PC-9 (cell line): Measurements from ENCODE around the gene MIB1.

ENCODE experiments used
- EZH2 ChIP-seq: fragments of 200-600 bp; sonication (generic); IDR thresholded peaks from 2 replicates; pipeline ENCODE4 v1.8.0; 2017; ENCODE audit warnings: antibody characterized with exemption, low read depth
- TF ChIP-seq, protein P1 (sequence below): fragments of 200-600 bp; sonication (generic); conservative IDR thresholded peaks from 2 replicates; pipeline ENCODE4 v1.6.1; 2017; ENCODE audit warnings: mixed run types, antibody characterized with exemption, mild to moderate bottlenecking, moderate library complexity

DNA sequence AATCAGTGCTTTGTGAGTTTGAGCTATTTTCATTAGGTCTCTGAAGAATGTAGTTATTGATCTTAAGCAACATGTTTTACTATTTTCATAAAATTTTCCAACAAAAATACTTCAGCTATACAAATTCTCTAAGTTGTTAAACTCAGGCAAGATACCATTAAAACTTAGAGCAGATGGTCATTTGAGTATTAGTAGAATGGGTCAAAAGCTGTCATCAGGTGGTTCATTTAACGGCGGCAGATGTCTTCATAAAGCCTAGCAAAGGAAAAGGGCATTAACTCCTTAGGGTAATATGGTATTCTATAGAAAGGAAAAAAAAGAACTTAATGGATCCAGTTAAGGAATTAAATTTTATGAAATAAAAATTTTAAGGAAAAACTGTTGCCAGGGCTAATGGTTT is 19.2 kb downstream of the MIB1 start:
- TF ChIP-seq, protein P1, sequence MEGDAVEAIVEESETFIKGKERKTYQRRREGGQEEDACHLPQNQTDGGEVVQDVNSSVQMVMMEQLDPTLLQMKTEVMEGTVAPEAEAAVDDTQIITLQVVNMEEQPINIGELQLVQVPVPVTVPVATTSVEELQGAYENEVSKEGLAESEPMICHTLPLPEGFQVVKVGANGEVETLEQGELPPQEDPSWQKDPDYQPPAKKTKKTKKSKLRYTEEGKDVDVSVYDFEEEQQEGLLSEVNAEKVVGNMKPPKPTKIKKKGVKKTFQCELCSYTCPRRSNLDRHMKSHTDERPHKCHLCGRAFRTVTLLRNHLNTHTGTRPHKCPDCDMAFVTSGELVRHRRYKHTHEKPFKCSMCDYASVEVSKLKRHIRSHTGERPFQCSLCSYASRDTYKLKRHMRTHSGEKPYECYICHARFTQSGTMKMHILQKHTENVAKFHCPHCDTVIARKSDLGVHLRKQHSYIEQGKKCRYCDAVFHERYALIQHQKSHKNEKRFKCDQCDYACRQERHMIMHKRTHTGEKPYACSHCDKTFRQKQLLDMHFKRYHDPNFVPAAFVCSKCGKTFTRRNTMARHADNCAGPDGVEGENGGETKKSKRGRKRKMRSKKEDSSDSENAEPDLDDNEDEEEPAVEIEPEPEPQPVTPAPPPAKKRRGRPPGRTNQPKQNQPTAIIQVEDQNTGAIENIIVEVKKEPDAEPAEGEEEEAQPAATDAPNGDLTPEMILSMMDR = no peak
- TF ChIP-seq EZH2 = no peak
